GM21619 (cell line): ENCODE results near the gene SLC4A7.
A peak's percentile ranks its signal among the peaks of the same experiment; 100 is the strongest.
"Not testable (repeated sequence)": the region's sequence is repeated elsewhere in the genome, so short reads cannot be mapped to it uniquely, and the experiment has no call there.

ENCODE experiments used
- ATAC-seq: cut with Tn5 transposase; IDR thresholded peaks from one replicate; pipeline ENCODE4 v1.9.1; 2021; ENCODE audit not compliant: unreplicated experiment

SLC4A7 gene

DNA sequence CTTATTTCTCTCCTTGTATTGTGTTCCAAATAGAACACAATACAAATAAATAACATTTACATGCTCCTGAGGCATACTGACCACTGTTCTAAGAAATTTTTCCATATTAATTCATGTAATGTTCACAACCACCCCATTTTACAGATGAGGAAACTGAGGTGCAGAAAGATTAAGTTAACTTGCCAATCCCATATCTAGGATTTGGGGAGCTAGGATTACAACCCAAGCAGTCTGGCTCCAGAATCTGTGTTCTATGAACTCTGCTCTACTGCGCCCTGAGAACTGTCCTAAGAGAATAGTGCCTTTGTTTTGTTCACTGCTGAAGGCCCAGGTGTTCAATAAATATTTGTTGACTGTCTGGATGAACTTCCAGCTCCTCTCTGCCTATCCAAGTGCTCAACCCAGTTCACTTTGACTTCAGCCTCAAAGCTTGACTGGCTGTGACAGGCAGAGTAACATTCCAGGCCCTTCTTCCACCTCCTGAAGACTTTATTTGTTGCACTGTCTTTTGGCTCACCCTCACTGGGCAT, 118.1 kb downstream of the SLC4A7 start:
- ATAC-seq, result no peak

DNA sequence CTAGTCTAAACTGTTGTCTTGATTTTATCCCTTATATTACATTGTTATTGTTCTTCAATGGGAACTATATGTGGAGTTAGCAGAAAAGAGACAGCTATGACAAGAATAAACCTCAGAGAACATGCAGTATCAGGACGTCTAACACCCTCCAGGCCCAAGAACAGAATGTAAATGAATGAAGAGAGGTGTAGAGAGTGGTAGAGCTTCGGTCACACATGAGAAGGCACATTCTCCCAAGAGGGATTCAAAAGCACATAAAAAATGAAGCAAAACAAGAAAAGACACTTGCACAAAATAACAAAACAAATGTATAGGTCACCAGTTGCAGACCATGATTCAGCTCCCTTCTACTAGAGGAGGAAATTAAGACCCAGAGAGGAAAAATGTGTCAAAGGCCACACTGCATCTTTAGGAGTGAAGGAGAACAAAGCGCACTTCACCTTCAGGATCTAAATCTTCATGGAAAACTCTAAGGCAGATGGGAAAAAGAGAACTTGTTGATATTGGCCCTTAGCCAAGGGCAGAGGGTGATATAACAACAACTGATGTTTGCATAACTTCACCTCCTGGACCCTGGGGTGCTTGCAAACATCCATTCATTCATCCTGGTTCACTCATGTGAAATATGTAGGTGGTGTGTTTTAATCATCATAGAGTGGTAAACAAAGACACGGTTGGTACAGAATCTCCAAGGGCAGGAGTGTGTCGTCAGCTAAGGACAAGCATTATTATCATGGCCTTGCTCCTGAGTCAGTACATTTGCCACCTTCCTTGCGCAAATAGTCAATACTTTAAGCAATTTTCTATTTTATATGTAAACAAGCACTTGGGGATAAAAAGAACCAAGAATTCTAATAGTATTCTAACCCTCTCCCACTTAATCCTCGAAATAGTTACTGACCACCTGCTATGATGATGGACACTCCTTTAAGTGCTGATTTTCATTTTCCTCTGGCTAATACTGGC, 123.8 kb downstream of the SLC4A7 start:
- ATAC-seq, result peak; percentile 66

DNA sequence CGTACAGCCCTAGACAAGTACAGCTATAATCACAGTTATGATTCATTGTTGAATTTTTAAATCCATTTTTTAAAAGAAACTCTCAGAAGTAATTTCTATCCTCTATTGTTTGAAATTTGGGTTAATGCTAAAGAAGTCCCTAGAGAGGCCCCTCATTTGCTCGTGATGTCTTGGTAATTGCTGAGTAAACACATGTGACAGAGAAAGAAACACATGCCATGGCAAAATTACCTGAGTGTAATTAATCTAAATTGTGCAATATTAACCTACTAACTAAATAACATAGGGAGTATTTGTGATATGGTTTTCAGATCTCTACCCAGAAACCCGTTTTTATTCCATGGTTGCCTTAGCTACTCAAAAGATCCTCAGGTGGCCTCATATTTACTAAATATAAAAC, 125.8 kb downstream of the SLC4A7 start:
- no peak for ATAC-seq

DNA sequence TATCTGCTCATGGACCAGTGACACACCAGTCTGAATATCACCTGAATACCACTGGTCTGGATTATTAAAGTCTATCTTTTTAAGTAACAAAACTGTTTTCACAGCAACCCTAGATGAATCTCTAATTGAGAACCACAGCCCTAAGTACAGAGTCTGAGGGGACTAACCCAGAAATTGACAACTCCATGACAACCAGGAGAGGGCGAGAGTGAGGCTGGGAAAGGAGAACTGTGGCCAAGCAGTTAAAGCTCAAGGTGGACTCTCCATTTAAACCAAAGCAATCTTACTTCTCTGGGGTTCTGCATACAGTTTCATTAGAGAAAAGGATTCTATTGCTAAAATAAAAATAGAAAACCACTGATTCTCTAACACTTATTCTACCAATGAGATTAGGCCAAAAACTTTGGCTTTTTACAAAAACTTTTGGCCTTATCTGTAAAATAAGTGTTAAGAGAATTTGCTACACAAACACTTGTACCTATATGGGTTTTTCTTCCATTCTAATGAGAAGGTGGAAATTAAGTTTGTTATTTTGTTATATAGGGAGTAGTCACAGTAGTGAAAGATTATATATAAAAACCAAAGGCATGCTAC, 126.4 kb downstream of the SLC4A7 start:
- peak; percentile 76 for ATAC-seq

DNA sequence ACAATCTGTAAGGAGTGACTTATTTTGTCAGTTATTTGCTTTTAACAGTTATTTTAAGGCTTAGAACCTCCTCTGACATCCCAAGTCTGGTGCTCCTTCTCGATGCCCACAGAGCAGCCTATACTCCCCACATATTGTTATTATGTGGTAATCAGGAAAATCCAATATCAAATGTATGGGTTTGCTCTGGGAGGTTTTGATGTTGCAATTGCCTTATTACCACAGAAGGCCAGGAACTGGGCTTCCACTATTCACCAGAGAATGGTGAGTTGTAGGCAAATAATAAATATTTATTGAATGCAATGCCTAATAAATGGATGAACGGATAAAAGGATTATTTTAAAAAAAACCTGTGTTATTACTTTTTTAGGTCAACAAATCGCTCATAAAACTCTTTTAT, 127.2 kb downstream of the SLC4A7 start:
- ATAC-seq, result no peak

DNA sequence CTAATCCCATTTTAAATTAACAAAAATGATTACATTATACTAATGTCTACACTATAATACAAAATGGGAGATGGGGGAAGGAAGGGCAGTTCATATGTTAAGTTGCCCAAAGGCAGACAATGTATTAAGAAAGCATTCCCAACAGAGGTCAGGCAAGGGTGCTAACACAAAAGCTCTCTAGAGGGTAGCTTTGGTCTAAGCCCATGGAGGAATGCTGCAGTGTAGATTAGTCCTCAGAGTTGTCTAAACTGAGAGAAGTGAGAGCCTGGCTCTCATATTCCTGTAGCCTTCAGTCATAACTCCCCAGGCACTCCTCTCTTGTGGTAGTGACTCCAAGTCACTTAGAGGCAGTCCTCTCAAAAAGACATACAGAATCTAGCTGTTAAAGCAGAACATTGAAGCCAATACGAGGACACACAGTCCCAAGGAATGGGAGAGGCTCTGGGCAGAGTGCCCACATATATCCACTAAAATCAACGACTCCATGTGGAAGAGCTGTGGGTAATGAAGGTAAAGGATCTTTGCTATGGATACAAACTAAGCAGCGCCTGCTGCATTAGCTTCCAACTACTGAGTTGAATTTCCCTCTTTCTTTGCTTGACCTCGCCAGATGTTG, 129.5 kb downstream of the SLC4A7 start:
- ATAC-seq, result no peak

DNA sequence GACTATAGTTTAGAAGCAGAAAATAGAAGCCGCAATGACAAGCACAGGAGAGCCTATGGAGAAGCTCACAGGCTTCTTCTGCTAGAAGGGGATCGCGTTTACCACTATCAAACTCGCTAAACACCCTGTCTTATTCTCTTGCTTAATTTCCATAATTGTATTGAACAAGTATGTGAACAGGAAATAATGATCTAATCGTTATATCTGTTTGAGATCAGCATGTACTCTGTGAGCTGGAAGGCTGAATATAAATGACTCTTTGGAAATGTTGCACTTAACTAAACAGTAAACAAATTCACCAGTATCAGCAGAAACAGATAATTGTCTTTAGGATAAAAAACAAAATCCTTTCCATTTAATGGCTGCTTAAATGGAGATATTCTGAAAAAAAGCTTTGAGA, 130.0 kb downstream of the SLC4A7 start:
- ATAC-seq, result no peak

DNA sequence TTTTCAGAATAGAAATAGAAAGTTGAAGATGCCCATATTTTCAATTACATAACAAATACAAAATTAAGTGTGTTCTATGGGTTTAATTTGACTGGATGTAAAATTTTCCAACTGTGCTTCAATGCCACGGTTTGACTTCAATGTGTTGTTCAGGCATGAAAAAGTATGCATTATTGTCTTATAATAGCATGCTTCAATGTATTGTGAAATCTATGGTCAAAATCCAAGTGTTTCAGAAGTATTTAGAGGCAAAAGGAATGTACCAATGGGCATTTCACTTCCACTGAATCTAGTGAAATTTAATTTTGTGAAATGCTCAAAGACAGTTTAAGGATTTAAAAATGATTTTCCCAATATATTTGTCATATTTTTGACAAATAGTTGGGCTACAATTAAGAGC, 131.0 kb downstream of the SLC4A7 start:
- no peak for ATAC-seq

DNA sequence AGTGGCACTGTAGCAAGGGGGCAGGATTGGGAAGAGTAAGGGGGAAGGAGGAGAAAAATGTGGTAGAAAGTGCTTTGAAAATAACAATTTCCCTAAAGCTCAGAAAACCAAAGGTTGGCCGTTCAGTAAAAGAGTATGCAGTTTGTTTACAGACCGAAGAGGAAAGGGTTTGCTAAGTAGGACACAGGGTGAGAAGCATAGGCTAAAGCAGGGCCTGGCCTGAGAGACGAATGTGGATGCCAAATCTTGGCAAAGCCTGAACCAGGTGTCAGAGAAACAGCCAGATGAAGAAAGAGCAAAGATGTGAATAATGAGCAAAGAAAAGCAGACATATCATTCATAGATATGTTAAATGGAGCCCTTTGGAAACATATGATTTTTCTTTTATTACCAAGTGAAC, 132.1 kb downstream of the SLC4A7 start:
- no peak for ATAC-seq

DNA sequence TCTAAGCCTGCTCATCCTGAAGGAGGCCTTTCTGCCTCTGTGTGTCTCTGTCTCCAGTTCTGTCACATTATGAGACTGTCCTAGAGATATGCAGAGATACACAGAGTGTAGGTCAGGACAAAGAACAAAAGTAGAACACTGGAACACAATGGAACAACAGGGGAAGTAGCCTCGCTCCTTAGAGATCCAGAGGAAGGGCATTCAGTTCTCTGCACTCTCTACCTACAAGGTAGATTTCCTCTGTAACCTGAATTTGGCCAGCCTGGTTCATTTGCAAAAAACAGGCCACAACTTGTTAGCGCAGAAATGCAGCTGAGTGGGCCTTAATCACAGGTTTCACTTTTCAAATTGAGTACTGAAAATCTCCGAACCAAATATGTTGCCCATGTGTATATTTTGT, 134.4 kb downstream of the SLC4A7 start:
- ATAC-seq, result peak; percentile 80

DNA sequence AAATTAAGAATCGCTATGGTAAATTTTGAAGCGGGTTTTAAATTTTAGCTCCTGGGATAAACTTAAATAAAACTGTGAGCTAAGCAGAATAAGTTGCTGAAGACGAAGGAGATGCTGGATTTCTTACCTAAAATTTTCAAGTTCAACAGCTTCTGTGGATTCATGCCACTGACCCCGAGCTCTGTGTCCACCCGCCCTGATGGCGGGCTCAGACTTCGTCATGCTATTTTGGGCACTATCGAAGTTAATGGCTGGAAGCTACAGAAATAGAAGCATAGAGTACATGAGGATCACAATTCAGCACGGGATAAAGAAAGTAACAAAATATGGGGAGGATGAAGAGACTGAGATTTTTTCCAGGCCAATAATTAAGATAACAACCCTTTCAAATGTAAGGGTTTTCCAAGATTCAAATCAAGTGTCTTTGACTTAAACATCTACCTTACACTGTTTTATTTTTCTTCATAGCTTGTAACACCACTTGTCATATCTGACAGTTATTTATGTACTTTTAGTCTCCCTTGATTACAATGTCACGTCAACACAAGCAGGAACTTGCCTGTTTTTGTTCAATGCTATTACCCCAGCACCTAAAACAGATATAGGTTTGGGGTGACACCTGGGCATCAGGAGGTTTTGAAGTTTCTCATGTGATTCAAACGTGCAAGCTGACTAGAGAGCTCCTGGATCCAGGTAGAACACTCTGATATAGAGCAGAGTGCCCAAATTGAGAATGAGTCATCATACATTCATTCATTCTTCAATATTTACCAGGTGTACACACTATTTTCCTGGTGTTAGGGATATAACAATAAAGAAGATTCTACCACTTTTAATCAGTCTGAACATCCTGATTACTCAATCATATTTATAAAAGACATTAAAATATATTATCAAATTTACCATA, 138.0 kb downstream of the SLC4A7 start:
- ATAC-seq, result no peak

DNA sequence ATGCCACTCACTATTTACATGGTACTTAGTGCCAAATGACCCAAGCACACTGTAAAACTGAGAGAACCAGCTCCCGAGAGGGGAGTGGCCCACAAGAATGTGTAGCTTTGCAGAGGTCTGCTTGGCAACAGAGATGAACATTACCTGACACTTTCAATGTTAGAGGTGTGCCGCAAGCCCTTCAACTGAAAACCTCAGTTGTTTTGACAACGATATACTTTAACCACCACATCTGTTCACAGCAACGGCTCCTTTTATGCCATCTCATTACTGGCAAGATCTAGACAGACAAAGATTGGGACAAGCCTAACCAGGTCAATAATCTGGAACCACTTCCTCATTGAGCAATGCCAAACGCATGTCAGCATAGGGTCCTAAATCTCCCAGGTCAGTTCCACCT, 138.7 kb downstream of the SLC4A7 start:
- no peak for ATAC-seq

DNA sequence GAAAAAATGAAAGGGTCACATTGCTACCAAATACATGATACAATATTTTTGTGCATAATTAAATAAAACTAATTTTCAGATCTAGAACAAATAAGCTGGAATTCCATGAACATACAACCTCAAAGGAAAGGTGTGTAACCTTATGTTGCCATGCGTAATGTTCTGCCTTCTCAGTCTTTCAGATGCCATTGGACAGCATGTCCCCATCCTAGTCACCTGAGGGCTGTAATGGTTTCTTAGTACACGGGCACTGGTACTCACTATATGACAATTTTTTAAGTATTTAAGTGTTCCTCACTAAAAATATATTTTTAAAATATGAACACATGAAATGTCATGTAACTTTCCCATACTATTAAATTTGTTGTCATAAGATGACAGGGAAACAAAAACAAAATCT, 139.1 kb downstream of the SLC4A7 start:
- no peak for ATAC-seq

DNA sequence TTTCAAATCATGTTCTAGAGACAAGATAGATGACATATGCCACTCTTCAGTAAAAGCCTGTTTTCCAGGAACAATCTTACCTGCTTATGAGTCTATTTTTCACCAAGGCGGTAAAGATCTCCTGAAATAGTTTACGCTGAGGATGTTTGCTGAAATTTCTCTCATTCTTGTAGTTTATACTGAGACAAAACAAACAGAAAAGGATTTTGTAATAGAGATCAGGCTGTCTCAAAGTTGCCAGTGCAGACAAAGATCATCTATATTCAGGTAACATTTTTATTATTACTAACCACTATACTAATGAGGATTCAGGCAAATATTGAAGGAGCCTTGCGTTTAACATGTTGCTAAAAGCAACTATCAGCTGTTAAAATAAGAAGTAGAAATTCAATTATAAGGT, 140.0 kb downstream of the SLC4A7 start:
- ATAC-seq, result no peak

DNA sequence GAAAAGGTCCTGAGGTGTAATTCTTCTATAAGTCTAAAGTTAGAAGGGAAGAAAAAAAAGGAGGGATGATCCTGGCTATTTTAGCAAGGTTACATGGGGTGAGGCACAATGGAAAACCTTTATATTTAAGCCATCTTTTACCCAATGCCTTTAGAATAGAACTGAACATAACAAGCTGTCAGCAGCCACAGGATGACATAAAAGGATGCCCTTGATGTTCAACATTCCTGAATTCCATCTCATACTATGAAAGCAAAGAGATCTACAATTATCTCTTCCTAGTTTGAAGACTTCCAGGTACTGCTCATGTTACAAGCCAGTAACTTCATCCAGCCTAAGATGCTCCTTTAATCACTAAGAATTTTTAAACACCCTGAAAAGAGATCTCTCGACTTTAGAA, 141.9 kb downstream of the SLC4A7 start:
- ATAC-seq, result no peak

DNA sequence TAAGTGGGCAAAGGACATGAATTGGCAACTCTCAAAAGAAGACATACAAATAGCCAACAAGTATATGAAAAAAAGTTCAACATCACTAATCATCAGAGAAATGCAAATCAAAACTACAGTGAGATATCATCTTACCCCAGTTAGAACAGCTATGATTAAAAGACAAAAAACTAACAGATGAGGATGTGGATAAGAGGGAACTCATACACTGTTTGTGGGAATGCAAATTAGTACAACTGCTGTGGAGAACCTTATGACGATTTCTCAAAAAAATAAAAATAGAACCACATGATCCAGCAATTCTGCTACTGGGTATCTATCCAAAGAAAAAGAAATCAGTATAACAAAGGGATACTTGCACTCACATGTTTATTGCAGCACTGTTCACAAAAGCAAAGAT, 143.7 kb downstream of the SLC4A7 start:
- ATAC-seq, result no peak

DNA sequence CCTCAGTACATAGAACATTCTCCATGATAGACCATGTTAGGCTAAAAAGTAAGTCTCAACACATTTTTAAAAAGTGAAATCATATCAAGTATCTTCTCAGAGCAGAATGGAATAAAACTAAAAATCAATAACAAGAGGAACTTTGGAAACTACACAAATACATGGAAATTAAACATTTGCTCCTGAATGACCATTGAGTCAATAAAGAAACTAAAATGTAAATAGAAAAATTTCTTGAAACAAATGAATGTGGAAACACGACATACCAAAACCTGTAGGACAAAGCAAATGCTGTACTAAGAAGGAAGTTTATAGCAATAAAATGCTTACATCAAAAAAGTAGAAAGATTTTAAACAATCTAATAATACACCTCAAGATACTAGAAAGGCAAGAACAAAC, 148.6 kb downstream of the SLC4A7 start:
- ATAC-seq, result no peak

DNA sequence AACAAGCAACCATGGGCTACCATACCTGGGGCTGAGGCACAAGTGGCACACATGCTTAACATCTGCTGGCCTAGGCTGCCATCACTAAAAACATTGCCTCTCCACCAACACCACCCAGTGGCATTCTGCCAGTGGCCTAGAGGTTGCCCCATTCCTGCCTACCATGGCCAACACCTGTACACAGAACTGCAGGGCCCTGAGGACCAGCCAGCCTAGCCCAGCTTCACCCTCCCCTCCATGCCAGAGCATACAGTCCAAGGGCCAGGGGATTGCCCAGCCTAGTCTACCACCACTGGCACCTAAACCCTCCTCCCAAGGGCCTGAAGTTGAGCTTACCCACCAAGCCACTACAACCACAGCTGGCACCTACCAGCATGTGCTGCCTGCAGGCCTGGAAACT, 150.3 kb downstream of the SLC4A7 start:
- no peak for ATAC-seq

DNA sequence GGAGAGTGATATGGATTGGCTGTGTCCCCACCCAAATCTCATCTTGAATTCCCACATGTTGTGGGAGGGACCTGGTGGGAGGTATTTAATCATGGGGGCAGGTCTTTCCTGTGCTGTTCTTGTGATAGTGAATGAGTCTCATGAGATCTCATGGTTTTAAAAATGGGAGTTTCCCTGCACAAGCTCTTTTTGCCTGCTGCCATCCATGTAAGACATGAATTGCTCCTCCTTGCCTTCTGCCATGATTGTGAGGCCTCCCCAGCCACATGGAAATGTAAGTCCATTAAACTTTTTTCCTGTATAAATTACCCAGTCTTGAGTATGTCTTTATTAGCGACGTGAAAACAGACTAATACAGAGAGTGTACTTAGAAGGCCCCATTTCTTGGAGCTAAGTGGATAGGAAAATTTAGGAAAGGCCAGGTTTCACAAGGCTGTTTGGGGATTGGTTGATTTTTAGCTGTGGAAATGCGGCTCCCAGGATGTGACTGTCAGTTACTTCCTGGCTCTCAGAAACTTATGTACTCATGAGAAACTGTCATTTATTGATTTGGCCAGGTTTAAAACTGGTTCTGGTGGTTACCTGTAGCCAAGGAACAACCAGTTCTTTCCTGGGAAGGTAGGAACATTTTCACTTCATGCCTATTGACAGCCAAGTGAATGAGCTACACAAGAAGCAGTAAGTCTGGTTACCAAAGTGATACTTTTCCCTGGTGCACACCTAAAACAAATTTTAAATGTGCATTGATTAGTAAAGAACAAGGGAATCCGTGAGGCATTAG, 155.0 kb downstream of the SLC4A7 start:
- ATAC-seq, result not testable (repeated sequence)
